ENCODE data around the gene PPP1R14D.

PPP1R14D gene

GRCh38 chr15:40819048-40819447 lies 9.5 kb downstream of the PPP1R14D start:
- DNase-seq (ENCODE audit: low read depth) = no peak

GRCh38 chr15:40815042-40815698 lies 13.3 kb downstream of the PPP1R14D start:
- DNase-seq (ENCODE audit: low read depth) = no peak

DNA sequence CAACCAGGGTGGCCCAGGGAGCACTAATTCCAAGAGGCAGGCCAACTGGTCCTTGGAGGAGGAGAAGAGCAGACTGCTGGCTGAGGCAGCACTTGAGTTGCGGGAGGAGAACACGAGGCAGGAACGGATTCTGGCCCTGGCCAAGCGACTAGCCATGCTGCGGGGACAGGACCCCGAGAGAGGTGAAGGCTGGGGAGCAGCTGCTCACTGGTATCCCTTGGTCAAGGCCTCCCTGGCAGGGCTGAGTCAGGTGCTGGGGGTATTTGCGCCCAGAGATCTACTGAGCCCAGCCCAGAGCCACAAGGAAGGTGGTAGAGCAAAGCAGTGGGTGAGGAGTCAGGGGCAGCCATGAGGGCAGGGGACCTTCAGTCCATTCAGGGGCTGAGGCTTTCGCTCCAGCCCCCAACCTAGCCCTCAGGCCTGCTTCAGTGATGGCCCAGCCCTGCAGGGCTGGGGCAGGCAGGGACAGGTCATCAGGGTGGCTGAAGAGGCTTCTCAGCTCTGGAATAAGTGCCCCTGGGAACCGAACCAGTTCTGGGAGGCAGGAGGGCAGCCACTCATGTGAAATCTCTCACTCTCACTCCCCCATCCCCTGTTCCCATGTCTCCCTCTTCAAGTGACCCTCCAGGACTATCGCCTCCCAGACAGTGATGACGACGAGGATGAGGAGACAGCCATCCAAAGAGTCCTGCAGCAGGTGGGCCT lies 15.6 kb downstream of the PPP1R14D start:
- DNase-seq (ENCODE audit: low read depth) = no peak

- no peak for DNase-seq (ENCODE audit: low read depth)
These were observed 19.6 kb downstream of the PPP1R14D start for GRCh38 chr15:40808861-40809450.

DNA sequence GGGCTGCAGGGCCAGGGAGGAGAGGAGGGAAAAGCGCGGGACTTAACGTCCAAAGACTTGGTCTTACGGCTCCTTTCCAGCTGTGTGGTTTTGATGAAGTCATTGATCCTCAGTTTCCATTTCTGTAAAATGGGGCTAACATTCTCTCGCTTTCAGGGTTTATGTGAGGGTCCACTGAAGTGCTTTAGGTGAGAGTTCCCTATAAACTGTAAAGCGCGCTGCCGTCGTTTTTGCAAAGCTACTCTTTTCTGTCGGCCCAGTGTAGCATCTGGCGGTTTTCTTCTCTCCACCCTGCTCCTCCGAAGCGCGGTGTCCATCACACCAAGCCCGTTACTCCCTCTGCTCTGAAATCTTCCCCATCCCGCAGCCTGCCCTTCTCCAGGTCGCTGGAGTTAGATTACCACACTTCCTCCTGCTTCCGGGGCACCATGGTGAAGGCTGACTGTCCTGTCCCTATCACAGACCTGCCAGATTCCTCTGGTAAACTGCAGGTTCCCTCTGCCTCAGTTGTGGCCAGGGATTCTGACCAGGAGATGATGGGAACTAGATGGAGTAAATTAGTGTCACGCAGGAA lies 20.5 kb downstream of the PPP1R14D start:
- no peak for DNase-seq (ENCODE audit: low read depth)

GRCh38 chr15:40807028-40807887 lies 21.2 kb downstream of the PPP1R14D start, which contains the start of the genes DNAJC17 and ZFYVE19:
TSS of gene DNAJC17 (minus strand) at chr15:40807473. CDS start at chr15:40807446, 27 bp downstream.
TSS of gene ZFYVE19 (plus strand) at chr15:40807089. CDS start at chr15:40807590, 501 bp downstream.
- DNase-seq (ENCODE audit: low read depth) = peak; percentile 92

DNA sequence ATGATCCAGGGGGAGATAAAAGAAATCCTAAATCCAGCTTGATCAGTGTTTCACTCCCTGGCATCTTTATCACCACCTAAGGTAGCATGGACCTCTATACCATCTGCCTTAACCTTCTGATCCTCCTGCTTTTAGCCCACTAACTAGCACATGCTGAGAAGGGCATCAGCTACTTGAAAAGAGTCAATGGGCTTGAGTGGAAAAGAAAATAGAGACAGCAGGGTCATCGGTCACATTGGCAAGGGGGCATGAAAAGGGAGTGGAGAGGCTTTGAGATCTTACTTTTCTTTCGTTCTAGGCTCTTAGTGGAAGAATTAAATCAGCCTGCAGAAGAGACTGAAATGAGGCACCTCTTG lies 21.9 kb downstream of the PPP1R14D start:
- no peak for DNase-seq (ENCODE audit: low read depth)

GRCh38 chr15:40803688-40804087 lies 24.8 kb downstream of the PPP1R14D start:
- no peak for DNase-seq (ENCODE audit: low read depth)

DNA sequence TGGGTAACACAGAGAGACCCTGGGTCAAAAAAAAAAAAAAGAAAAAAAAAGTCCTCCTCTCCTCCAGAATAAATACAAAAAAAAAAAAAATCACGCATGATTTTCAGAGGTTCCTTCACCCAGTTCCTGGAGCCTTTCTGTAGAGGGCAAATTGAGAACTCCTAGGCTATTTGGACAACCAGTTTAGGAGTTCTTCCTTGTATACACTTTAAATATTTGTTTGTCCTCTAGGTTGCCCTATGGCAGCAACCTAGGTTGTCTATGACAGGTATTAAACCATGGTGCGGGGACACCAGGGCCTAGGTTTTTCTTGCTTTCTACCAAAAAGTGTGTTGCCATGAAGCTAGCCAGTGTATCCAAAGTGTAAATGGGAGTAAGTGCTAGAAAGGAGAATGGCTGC lies 25.4 kb downstream of the PPP1R14D start:
- no peak for DNase-seq (ENCODE audit: low read depth)

DNA sequence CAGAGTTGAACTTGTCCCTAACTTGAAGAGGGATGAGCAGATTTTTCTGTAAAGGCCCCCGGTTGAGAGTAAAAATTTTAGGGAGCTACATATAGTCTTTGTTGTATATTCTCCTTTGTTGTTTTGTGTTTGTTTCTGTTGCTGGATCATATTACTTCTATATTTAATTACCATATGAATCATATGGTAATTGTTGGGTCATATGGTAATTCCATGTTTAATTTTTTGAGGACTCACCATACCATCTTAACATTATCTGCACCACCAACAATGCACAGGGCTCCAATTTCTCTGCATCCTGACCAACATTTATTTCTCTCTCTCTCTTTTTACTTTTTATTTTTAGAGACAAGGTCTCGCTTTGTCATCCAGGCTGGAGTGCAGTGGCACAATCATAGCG lies 29.0 kb downstream of the PPP1R14D start:
- no peak for DNase-seq (ENCODE audit: low read depth)

DNA sequence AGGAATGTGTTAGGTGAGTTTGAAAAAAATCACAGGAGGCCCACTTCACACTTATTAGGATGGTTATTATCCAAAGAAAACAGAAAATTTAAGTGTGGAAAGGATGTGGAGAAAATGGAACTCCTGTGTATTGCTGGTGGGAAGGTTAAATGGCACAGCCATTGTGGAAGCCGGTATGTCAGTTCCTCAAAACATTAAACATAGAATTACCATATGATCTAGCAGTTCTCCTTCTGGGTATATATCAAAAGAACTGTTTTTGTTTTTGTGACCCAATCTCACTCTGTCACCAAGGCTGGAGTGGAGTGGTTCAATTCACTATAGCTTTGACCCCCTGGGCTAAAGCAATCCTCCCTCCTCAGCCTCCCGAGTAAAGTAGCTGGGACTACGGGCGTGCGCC lies 32.0 kb downstream of the PPP1R14D start:
- DNase-seq (ENCODE audit: low read depth) = no peak

DNA sequence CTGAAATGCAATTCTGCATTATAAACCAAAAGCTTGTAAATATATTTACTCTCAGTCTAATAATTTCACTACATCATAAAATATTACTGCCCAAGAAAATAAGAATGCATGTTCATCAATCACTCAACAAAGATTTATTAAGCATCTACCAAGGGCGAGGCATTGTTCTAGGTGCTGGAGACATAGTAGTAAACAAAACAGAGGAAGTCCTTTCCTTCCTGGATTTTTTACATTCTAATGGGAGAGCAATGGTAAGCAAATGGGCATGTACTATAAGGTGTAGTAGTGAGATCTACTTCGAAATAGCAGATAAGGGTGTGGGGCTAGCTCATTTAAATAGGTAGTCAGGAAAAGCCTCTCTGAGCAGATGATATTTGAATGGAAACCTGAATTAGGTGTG lies 32.5 kb downstream of the PPP1R14D start:
- no peak for DNase-seq (ENCODE audit: low read depth)

DNA sequence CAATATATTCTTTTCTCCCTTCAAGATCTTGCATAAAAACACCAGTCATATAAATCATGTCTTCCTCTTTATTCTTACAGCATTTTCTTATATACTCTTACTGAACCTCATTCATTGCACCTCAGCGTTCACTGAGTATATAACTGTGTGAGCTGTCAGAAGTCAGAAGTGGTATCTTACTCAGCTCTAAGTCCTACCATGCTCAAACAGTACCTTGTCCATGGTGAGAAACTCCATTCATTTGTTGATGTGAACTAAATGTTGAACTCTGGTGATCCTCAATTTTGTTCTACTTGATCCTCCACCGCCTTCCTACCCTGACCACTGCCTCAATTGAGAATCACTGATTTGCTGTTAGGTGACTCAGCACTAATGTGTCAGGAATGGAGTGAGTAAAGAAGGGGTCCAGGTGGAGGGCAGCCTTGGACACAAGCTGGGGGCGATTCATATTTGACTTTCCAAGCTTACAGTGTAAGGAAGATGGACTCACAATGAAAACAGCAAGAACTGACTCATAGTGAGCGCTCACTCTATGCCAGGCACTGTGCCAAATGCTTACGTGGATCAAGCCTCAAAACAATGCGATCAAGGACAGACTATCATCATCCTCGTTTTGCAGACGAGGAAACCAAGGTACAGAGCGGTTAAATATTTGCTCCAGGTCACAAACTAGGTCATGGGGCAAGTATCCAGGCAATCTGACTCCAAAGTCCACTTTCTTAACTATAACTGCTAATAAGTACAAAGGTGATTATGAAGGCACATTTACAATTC lies 35.1 kb downstream of the PPP1R14D start:
- no peak for DNase-seq (ENCODE audit: low read depth)

GRCh38 chr15:40792394-40792793 lies 36.1 kb downstream of the PPP1R14D start:
- no peak for DNase-seq (ENCODE audit: low read depth)

DNA sequence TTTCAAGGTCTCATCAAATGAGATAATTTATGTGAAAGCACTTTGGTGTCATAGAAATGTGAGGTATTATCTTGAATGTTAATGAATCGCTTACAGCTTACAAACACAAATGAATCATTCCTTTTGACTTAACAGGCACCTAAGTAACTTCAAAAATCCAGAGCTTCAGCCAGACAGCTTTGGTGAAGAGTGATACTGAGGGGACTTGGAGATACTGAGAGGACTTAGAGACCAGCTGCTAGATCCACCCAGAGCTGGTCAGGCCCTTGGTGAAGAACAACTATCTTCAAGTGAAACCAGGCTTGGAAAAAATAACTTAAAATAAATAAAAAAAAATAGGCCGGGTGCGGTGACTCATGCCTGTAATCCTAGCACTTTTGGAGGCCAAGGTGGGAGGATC lies 37.8 kb downstream of the PPP1R14D start:
- DNase-seq (ENCODE audit: low read depth) = no peak

- no peak for DNase-seq (ENCODE audit: low read depth)
These were observed 38.5 kb downstream of the PPP1R14D start for GRCh38 chr15:40789999-40790398.

DNA sequence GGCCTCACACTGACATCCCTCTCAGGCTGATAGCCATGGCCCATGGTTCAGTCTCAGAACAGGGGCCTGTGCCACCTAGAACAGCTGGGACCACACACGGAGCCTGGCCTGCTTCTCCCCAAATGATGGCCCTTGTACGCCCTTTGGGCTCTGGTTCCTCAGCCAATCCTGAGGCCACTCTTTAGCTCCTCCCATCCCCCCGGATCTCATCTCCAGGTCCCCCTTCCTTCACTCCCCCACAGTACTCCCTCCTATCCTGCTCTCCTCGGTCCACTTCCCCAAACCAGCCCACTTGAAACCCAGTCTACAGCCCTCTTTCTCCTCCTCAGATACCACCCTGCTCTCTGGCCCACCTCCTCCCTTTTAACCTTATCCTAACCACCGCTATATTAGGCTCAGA lies 39.4 kb downstream of the PPP1R14D start:
- DNase-seq (ENCODE audit: low read depth) = no peak

- DNase-seq (ENCODE audit: low read depth) = no peak
These were observed 40.5 kb downstream of the PPP1R14D start for GRCh38 chr15:40787991-40788390.

- peak; percentile 56 for DNase-seq (ENCODE audit: low read depth)
These were observed 41.1 kb downstream of the PPP1R14D start for GRCh38 chr15:40787344-40787841.

DNA sequence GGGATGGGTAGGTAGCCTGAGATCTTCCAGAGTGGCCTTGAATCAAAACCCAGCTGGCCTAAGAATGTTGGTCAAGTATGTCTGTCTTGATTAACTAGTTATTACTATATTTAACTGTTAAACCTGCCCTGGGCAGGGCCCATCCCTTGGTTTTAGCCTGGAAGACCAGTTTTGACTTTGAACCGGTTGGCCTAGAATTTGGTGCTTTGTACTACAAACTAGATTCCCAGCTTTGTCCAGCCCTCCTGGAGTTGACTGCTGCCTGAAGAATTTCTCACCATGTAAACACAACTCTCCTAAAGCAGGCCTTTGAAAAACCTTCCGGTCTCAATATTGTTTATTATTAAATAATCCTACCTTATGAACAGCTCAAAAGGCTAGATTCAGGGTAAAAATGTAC lies 42.7 kb downstream of the PPP1R14D start:
- DNase-seq (ENCODE audit: low read depth) = no peak

DNA sequence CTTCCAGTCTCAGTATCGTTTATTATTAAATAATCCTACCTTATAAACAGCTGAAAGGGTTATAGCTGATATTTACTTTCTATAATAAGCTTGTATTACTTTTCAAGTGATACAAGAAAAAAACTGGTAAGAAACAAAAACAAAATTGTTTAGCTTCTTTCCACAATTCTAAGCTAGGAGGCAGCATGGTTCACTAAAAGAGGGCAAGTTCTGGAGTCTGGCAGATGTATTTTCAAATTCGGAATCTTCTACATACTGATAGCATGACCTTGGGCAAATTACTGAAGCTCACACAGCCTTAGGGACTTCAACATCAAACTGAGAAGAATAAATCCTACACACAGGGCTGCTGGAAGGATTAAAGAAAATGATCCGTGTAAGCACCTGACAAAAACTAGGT lies 43.3 kb downstream of the PPP1R14D start:
- DNase-seq (ENCODE audit: low read depth) = no peak
